ENCODE results near the gene DIDO1. TPM values are rescaled to one million over a fixed set of nuclear protein-coding genes. Genes with fewer than 3 reads are reported as not detected.

Gene DIDO1
- total RNA-seq, 4 donors from 2014 or later = 64.5 to 89.7 (median 78.9) TPM

GRCh38 chr20:62957136-62958117 lies 31.1 kb upstream of the DIDO1 start:
- Histone ChIP-seq H3K27me3 (no peaks in the 10 kb centered on the region), H3K4me1 (peaks cover 3 to 23% (median 18%) of the 10 kb centered on the region in 4 donors), H3K4me3 (no peak overlapping the region), H3K36me3 (peaks cover 0 to 15% (median 0%) of the 10 kb centered on the region in 3 donors), H3K9me3 (no peaks in the 10 kb centered on the region), H3K27ac (no peak overlapping the region)
- 93 to 97% methylated on average over 29 to 36 of the region's 36 CpGs for WGBS, 2 donors
- no peak for DNase-seq (ENCODE audit: low spot score in 2 of 2)
- TF ChIP-seq POLR2A (IDR thresholded peaks at IDR 0.05) (no peak), EP300 (IDR thresholded peaks at IDR 0.05) (no peak), CTCF (IDR thresholded peaks at IDR 0.05) (no peak)

DNA sequence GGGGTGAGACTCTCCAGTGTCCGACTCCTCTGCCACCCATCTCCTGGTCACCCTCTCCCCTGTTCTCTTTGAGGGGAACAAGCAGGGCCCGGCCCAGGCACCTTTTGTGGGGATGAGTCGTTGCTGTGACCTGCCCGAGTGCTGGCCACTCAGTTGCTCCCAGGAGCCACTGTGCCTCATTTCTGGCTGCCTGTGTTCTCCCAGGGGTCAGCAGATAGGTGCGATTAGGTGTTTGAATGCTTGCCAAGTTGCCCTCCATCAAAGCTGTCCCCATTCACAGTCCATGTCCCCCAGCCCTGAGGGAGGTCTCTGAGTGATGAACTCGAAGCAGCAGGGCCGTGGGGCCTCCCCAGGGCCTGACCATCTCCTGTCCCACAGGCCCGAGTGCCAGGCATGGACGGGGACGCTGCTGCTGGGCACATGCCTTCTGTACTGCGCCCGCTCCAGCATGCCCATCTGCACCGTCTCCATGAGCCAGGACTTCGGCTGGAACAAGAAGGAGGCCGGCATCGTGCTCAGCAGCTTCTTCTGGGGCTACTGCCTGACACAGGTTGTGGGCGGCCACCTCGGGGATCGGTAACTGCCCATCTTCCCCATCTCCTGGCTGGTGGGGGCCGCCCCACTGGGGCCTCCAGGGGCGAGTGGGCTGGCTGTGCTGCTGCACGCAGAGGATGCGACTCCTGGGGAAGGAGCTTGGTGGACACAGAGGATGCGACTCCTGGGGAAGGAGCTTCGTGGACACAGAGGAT lies 30.3 kb upstream of the DIDO1 start:
- no peak for DNase-seq (ENCODE audit: low spot score in 2 of 2)

DNA sequence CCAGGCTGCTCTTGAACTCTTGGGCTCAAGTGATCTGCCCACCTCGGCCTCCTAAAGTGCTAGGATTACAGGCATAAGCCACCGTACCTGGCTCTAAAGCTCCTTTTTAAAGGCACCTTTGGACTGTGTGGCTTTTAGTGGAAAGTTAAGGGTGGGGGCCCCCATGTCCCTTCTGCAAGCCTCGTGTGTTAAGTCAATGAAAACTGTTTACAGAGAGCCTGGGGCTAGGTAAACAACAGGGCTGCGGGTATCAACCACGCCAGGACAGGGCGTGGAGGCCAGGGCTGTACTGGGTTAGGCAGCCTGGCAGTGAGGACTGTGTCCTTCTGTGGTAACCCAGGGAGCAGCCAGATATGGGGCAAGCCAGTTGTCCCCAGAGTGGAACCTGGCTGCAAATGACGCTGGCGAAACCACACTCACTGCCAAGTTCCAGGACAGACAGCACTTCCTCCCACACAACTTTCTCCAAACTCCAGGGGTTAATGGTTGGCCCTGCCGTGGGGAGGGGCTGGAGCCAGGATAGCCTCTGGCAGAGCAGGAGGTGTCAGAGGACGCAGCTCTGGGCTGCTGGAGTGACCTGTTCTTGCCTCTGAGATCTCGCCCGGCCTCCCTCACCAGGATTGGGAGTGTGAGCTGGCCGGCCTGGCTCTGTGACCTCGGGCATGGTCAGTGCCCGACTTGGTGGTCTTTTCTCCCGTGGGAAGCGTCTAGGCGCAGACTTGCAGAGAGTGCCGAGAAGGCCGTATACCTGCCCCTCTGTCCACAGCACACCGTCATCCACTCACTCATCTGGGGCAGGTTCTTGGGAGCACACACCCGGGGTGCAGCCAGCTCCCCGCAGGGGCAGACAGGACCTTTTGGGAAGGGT lies 29.4 kb upstream of the DIDO1 start:
- no peak for DNase-seq (ENCODE audit: low spot score in 2 of 2)
- Histone ChIP-seq H3K36me3 (peaks cover 0 to 14% (median 0%) of the 10 kb centered on the region in 3 donors), H3K4me3 (no peak overlapping the region), H3K4me1 (peaks cover 3 to 30% (median 24%) of the 10 kb centered on the region in 4 donors), H3K27ac (no peak overlapping the region), H3K27me3 (no peaks in the 10 kb centered on the region), H3K9me3 (no peaks in the 10 kb centered on the region)
- TF ChIP-seq EP300 (IDR thresholded peaks at IDR 0.05) (no peak), CTCF (IDR thresholded peaks at IDR 0.05) (no peak), POLR2A (IDR thresholded peaks at IDR 0.05) (no peak)
- WGBS, 2 donors = 74% methylated on average over 15 to 22 of the region's 23 CpGs

More for the DNA sequence above, 30.3 kb upstream of the DIDO1 start:
- Histone ChIP-seq H3K27me3 (no peaks in the 10 kb centered on the region), H3K36me3 (peaks cover 0 to 10% (median 0%) of the 10 kb centered on the region in 3 donors), H3K9me3 (no peaks in the 10 kb centered on the region), H3K4me3 (no peak overlapping the region), H3K27ac (no peak overlapping the region), H3K4me1 (peaks cover 3 to 30% (median 24%) of the 10 kb centered on the region in 4 donors)
- TF ChIP-seq EP300 (IDR thresholded peaks at IDR 0.05) (no peak), CTCF (IDR thresholded peaks at IDR 0.05) (no peak), POLR2A (IDR thresholded peaks at IDR 0.05) (no peak)
- WGBS, 2 donors = 90 to 93% methylated on average over 20 to 23 of the region's 25 CpGs

DNA sequence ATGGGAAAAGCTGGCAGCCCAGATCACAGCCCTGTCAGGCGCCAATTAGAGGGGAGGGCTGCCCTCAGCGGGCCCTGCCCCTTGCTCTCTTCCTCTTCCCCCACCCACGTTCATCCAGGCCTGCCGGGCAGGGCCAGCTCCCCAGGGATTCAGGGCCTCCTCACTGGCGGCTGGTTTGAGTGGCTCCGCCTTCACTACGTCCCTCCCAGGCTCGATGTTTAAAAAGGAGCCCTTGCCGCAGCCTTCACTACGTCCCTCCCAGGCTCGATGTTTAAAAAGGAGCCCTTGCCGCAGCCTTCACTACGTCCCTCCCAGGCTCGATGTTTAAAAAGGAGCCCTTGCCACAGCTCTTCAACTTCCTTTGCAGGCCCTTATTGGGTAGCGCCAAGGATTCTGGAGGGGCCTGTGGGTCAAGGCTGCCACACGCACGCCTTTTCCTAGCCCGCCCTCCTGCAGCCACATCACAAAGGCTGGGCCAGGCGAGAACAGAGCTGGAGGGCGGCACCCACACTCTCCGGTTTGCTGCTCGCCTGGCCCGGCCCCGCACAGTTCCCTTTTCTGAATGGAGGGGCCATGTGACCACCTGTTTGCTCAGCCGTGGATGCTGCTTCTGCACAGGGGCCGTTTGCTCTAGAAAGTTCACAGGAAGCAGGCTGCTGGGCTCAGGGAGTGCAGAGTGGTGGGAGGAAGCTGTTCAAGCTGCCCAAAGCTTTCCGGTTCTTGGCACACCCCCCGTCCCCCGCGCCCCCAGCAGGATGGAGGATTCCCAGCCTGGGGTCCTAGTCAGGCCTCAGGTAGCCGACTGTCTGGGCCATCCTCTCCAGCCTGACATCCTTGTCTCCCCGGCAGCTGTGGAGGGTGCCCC lies 27.8 kb upstream of the DIDO1 start:
- H3K36me3 ChIP-seq = peaks cover 0 to 31% (median 0%) of the 10 kb centered on the region in 3 donors
- H3K27me3 ChIP-seq = no peaks in the 10 kb centered on the region
- H3K4me1 ChIP-seq = peaks cover 3 to 30% (median 24%) of the 10 kb centered on the region in 4 donors
- H3K9me3 ChIP-seq = no peaks in the 10 kb centered on the region
- DNase-seq (ENCODE audit: low spot score in 2 of 2) = peak; percentile 59 to 65
- TF ChIP-seq EP300 (IDR thresholded peaks at IDR 0.05) (peak in 1 of 2 donors; percentile 48), POLR2A (IDR thresholded peaks at IDR 0.05) (peak in 1 of 2 donors; percentile 31), CTCF (IDR thresholded peaks at IDR 0.05) (no peak)
- WGBS, 2 donors = 1 to 2% methylated on average over 26 to 27 of the region's 32 CpGs
- H3K4me3 ChIP-seq = peak overlapping the region; percentile 18 to 38 (median 32)
- H3K27ac ChIP-seq = peak overlapping the region; percentile 66 to 94 (median 86)
